Measurements from ENCODE around the gene TECTA. TPM values are rescaled to one million over a fixed set of nuclear protein-coding genes. Genes with fewer than 3 reads are reported as not detected.

TECTA gene
- polyA plus RNA-seq, 1 of the 3 experiments (the other 2 are of a cell fraction), result 0.58 TPM

DNA sequence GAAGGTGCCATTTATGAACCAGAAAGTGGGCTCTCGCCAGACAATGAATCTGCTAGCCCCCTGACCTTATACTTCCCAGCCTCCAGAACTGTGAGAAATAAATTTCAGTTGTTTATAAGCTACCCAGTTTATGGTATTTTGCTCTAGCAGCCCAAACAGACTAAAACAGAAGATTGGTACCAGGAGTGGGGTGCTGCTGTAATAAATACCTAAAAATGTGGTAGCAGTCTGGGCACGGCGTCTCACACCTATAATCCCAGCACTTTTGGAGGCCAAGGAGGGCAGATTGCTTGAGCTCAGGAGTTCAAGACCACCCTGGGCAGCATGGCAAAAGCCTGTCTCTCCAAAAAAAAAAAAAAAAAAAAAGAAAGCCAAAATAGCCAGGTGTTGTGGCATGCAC, 21.3 kb downstream of the TECTA start:
- Histone ChIP-seq H3K4me3 (ENCODE audit: low read depth in 2 of 2, low read length in 1 of 2) (no peak overlapping the region; a peak in 1 of 4 replicates), H3K27me3 (ENCODE audit: insufficient read depth) (no peaks in the 10 kb centered on the region), H3K9me3 (no peaks in the 10 kb centered on the region), H3K9me2 (no peaks in the 10 kb centered on the region), H3K79me2 (ENCODE audit: insufficient read depth) (no peaks in the 10 kb centered on the region), H2AFZ (ENCODE audit: low read depth) (no peak overlapping the region), H3K4me2 (no peak overlapping the region), H3K27ac (ENCODE audit: low read depth in 2 of 2, low read length in 1 of 2) (no peak overlapping the region), H4K20me1 (ENCODE audit: insufficient read depth) (no peaks in the 10 kb centered on the region), H3F3A (replicated peaks; ENCODE audit: insufficient read depth) (no peaks in the 10 kb centered on the region), H3K9ac (no peak overlapping the region), H3K36me3 (replicated peaks in 1 of 2; ENCODE audit: control insufficient read depth in 1 of 2, insufficient read depth in 2 of 2, low read length in 1 of 2) (no peaks in the 10 kb centered on the region), H3K4me1 (ENCODE audit: control insufficient read depth in 1 of 2, insufficient read depth in 2 of 2, low read depth in 1 of 2, low read length in 1 of 2) (no peaks in the 10 kb centered on the region; a peak in 1 of 4 replicates)
- TF ChIP-seq SMC3 (IDR thresholded peaks at IDR 0.05; ENCODE audit: low read depth, low read length) (no peak), EZH2phosphoT487 (IDR thresholded peaks at IDR 0.05; ENCODE audit: borderline replicate concordance, low read depth) (no peak), FOXM1 (IDR thresholded peaks at IDR 0.05; ENCODE audit: low read depth) (no peak), REST (IDR thresholded peaks at IDR 0.05; ENCODE audit: low read depth, low read length) (no peak), USF2 (IDR thresholded peaks at IDR 0.05; ENCODE audit: borderline replicate concordance, low read depth, low read length) (no peak), RXRA (IDR thresholded peaks at IDR 0.05; ENCODE audit: borderline replicate concordance, low read depth) (no peak), EP300 (IDR thresholded peaks at IDR 0.05; ENCODE audit: borderline replicate concordance in 1 of 2, low read depth in 1 of 2, low read length in 1 of 2) (no peak)
- TF ChIP-seq, protein P1, sequence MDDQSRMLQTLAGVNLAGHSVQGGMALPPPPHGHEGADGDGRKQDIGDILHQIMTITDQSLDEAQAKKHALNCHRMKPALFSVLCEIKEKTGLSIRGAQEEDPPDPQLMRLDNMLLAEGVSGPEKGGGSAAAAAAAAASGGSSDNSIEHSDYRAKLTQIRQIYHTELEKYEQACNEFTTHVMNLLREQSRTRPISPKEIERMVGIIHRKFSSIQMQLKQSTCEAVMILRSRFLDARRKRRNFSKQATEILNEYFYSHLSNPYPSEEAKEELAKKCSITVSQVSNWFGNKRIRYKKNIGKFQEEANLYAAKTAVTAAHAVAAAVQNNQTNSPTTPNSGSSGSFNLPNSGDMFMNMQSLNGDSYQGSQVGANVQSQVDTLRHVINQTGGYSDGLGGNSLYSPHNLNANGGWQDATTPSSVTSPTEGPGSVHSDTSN (IDR thresholded peaks at IDR 0.05), result no peak
- TF ChIP-seq, protein P2, sequence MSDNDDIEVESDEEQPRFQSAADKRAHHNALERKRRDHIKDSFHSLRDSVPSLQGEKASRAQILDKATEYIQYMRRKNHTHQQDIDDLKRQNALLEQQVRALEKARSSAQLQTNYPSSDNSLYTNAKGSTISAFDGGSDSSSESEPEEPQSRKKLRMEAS (IDR thresholded peaks at IDR 0.05; ENCODE audit: low read depth), result no peak
- 36% methylated on average over 3 of the region's 3 CpGs for WGBS (ENCODE audit: low lambda C conversion rate)
- CTCF ChIA-PET, result interaction anchor here (0.6 to 4.9 kb wide), 10 partner anchors 8 to 611 kb away, joined by 3 to 33 read pairs (median 3); partner anchors contain the start of gene GRIK4
- POLR2A ChIA-PET, result interaction anchor here (0.6 to 1.1 kb wide), 2 partner anchors 45 to 1383 kb away, joined by 3 to 4 read pairs; no protein-coding TSS in a partner anchor
- DNase-seq, result no peak
